HCT116 (cell line): ENCODE measurements around the gene CALR. TPM values are rescaled to one million over a fixed set of nuclear protein-coding genes. Genes with fewer than 3 reads are reported as not detected.

ENCODE experiments used
- ATAC-seq: fragments of 200-7000 bp; cut with Tn5 transposase; 2 replicates; pipeline ENCODE4 v1.9.1; 2020; ENCODE audit warnings: mild to moderate bottlenecking, moderate library complexity
- BruUV-seq: library from RNA; stranded (reverse); fragments of 400-500 nt; replicated peaks from 2 replicates; lab custom pipeline; 2021; lab: Mats Ljungman, UMichigan
- CTCF ChIA-PET: fragments of 300-600 bp; sonication (Branson Sonifier 250); formaldehyde crosslinking; loops from one replicate; lab custom pipeline; 2021; ENCODE audit warnings: antibody characterized with exemption; lab: Charles Lee
- POLR2A ChIA-PET: fragments of 300-600, 350-600 bp; sonication (Branson Sonifier 250); formaldehyde crosslinking; loops from one replicate; lab custom pipeline; 2021; ENCODE audit warnings: antibody characterized with exemption; lab: Charles Lee
- RAD21 ChIA-PET, 2 experiments: fragments of 300-600 bp; sonication (Branson Sonifier 250); formaldehyde crosslinking; loops; one replicate each; lab custom pipeline; 2023; ENCODE audit warnings: low total read pairs in 2 of 2; ENCODE audit not compliant: uncharacterized antibody in 2 of 2, unreplicated experiment in 2 of 2, low non-redundant PET in 1 of 2; lab: Charles Lee
- DNase-seq: peaks from one replicate; pipeline ENCODE4 v3.0.0-alpha.2; 2010; ENCODE audit warnings: low read depth, low spot score
- H2AFZ ChIP-seq: fragments of 200-600 bp; shearing (Covaris generic), sonication (generic); 2 replicates; pipeline ENCODE4 v1.6.1; 2017; ENCODE audit warnings: low read depth, mixed run types, mixed read lengths, antibody characterized with exemption, low read length; ENCODE audit not compliant: poor library complexity, severe bottlenecking
- H3K27ac ChIP-seq: 2 replicates; pipeline ENCODE4 v1.5.1; 2012; ENCODE audit warnings: low read depth, low read length
- H3K27me3 ChIP-seq: fragments of 200-600 bp; sonication (generic); 2 replicates; pipeline ENCODE4 v1.6.1; 2016; ENCODE audit warnings: mixed run types, low read length, mixed read lengths; ENCODE audit not compliant: insufficient read depth
- H3K36me3 ChIP-seq, 2 experiments: fragments of 200-500 bp in 1 of 2; fragments of 200-600 bp in 1 of 2; sonication (Bioruptor generic) in 1 of 2; sonication (generic) in 1 of 2; 2 replicates each; pipeline versions ENCODE4 v1.5.1 to v1.6.1; 2014 to 2016; ENCODE audit warnings: low read length in 2 of 2, inconsistent platforms in 1 of 2, mixed read lengths in 1 of 2, mixed run types in 1 of 2; ENCODE audit not compliant: insufficient read depth in 2 of 2, control insufficient read depth in 1 of 2
- H3K4me1 ChIP-seq, 2 experiments: fragments of 200-600 bp in 1 of 2; sonication (generic) in 1 of 2; 2 replicates each; pipeline versions ENCODE4 v1.5.1 to v1.6.1; 2012 to 2017; ENCODE audit warnings: low read length in 2 of 2, inconsistent platforms in 1 of 2, mild to moderate bottlenecking in 1 of 2, mixed read lengths in 1 of 2, mixed run types in 1 of 2, moderate library complexity in 1 of 2; ENCODE audit not compliant: insufficient read depth in 2 of 2, control insufficient read depth in 1 of 2
- H3K4me2 ChIP-seq: fragments of 200-600 bp; sonication (generic); 2 replicates; pipeline ENCODE4 v1.6.1; 2017; ENCODE audit warnings: mixed run types, low read length, mixed read lengths
- H3K4me3 ChIP-seq, 2 experiments: fragments of 200-600 bp in 1 of 2; sonication (generic) in 1 of 2; replicated peaks in 1 of 2; 2 replicates each; pipeline ENCODE4 v1.5.1; 2011 to 2016; ENCODE audit warnings: low read length in 2 of 2, control low read depth in 1 of 2, low read depth in 1 of 2, mild to moderate bottlenecking in 1 of 2, mixed read lengths in 1 of 2, mixed run types in 1 of 2
- H3K79me2 ChIP-seq: fragments of 200-600 bp; sonication (generic); 2 replicates; pipeline ENCODE4 v1.6.1; 2017; ENCODE audit warnings: mild to moderate bottlenecking, mixed run types, low read length, moderate library complexity, mixed read lengths; ENCODE audit not compliant: insufficient read depth
- H3K9ac ChIP-seq: fragments of 200-600 bp; sonication (generic); 2 replicates; pipeline ENCODE4 v1.6.1; 2016; ENCODE audit warnings: low read length, mixed read lengths
- H3K9me2 ChIP-seq: fragments of 200-600 bp; sonication (generic), shearing (Covaris generic); 2 replicates; pipeline ENCODE4 v1.6.1; 2017; ENCODE audit warnings: mixed run types, mild to moderate bottlenecking, moderate library complexity; ENCODE audit not compliant: insufficient read depth
- H3K9me3 ChIP-seq, 2 experiments: fragments of 200-500 bp in 1 of 2; fragments of 200-600 bp in 1 of 2; sonication (Bioruptor generic) in 1 of 2; sonication (generic) in 1 of 2; 2 replicates each; pipeline ENCODE4 v1.6.1; 2014 to 2017; ENCODE audit warnings: low read length in 2 of 2, mixed read lengths in 2 of 2, inconsistent platforms in 1 of 2, low read depth in 1 of 2, mild to moderate bottlenecking in 1 of 2, mixed run types in 1 of 2, moderate library complexity in 1 of 2; ENCODE audit not compliant: control insufficient read depth in 1 of 2, insufficient read depth in 1 of 2
- H4K20me1 ChIP-seq: fragments of 200-600 bp; sonication (generic), shearing (Covaris generic); 2 replicates; pipeline ENCODE4 v1.6.1; 2017; ENCODE audit warnings: mixed run types, mild to moderate bottlenecking, moderate library complexity; ENCODE audit not compliant: insufficient read depth
- ELF1 ChIP-seq: IDR thresholded peaks from 2 replicates; pipeline ENCODE4 v1.6.1; 2012; ENCODE audit warnings: low read depth, borderline replicate concordance
- EZH2phosphoT487 ChIP-seq: fragments of 200-600 bp; IDR thresholded peaks from 2 replicates; pipeline ENCODE4 v1.6.1; 2018; ENCODE audit warnings: antibody characterized with exemption, borderline replicate concordance
- JUND ChIP-seq: IDR thresholded peaks from 2 replicates; pipeline ENCODE4 v1.6.1; 2012
- POLR2A ChIP-seq: IDR thresholded peaks from 2 replicates; pipeline ENCODE4 v1.7.0; 2011; ENCODE audit warnings: borderline replicate concordance; ENCODE audit not compliant: insufficient read depth, insufficient read length; ENCODE audit errors: extremely low read depth
- SIN3A ChIP-seq: IDR thresholded peaks from 2 replicates; pipeline ENCODE4 v1.6.1; 2012; ENCODE audit warnings: low read depth
- SP1 ChIP-seq: IDR thresholded peaks from 2 replicates; pipeline ENCODE4 v1.6.1; 2012; ENCODE audit warnings: low read depth
- SRF ChIP-seq: IDR thresholded peaks from 2 replicates; pipeline ENCODE4 v1.6.1; 2012; ENCODE audit warnings: low read depth
- ZNF274 ChIP-seq: fragments of 200-500 bp; sonication (Bioruptor generic); IDR thresholded peaks from 2 replicates; pipeline ENCODE4 v1.6.1; 2014; ENCODE audit warnings: mild to moderate bottlenecking, low read depth, low read length, inconsistent platforms
- intact Hi-C: fragments of 100-400 bp; cut with micrococcal nuclease; formaldehyde crosslinking; loops from 2 replicates; pipeline ENCODE4 v1.10.0; 2022
- total RNA-seq: library from RNA; stranded (reverse); gene quantifications from one replicate; pipeline ENCODE4 v1.2.1, GENCODE V29; 2021; ENCODE audit not compliant: unreplicated experiment
- TF ChIP-seq, protein P1 (sequence below), 3 experiments: fragments of 200-600 bp in 1 of 3; sonication (generic) in 1 of 3; IDR thresholded peaks in 2 of 3; conservative IDR thresholded peaks in 1 of 3; 2 replicates each; pipeline ENCODE4 v1.5.1; 2012 to 2017; ENCODE audit warnings: low read depth in 2 of 3, low read length in 2 of 3, antibody characterized with exemption in 1 of 3, borderline replicate concordance in 1 of 3, control low read depth in 1 of 3, mild to moderate bottlenecking in 1 of 3, mixed read lengths in 1 of 3, mixed run types in 1 of 3, moderate library complexity in 1 of 3; ENCODE audit not compliant: insufficient read depth in 1 of 3
- TF ChIP-seq, protein P2 (sequence below): IDR thresholded peaks from 2 replicates; pipeline ENCODE4 v1.6.1; 2012
- TF ChIP-seq, protein P3 (sequence below): IDR thresholded peaks from 2 replicates; pipeline ENCODE4 v1.6.1; 2012
- TF ChIP-seq, protein P4 (sequence below): IDR thresholded peaks from 2 replicates; pipeline ENCODE4 v1.6.1; 2012; ENCODE audit warnings: low read depth

Gene CALR
- total RNA-seq, 1 experiment from 2014 or later: 739 TPM

DNA sequence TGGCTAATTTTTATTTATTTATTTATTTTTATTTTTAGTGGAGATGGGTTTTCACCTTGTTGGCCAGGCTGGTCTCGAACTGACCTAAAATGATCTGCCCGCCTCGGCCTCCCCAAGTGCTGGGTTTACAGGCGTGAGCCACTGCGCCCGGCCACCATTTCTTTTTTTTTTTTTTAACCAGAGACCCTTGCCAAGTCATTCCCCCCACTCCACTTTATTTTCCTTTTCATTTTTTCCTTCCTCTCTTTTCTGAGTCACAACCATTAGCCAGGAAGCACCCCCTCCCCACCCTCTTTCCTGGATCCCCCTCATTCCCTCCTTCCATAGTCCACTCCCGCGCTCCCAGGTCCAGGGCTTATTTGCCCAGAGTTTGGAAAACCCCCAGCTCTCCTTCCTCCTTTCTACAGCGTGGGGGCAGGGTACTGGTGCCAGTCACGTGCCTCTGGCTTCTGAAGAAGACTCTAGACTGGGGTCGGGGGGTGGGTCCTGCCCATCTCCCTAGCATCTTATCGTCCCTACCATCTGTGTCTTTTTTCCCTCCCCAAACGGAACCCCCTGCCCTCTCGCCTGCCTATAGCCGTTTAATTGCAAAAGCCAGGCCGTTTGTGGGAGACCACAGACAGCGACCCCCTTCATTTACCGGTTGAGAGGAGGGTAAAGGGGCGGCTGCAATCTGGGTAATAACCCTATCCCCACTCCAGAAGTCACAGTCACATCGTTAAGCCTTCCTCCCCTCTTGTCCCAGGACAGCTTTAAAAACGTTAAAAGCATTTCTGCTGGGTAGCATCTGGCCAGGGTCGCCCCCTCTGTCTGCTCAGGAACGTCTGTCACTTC, 1.1 kb upstream of the CALR start:
- TF ChIP-seq, protein P1, sequence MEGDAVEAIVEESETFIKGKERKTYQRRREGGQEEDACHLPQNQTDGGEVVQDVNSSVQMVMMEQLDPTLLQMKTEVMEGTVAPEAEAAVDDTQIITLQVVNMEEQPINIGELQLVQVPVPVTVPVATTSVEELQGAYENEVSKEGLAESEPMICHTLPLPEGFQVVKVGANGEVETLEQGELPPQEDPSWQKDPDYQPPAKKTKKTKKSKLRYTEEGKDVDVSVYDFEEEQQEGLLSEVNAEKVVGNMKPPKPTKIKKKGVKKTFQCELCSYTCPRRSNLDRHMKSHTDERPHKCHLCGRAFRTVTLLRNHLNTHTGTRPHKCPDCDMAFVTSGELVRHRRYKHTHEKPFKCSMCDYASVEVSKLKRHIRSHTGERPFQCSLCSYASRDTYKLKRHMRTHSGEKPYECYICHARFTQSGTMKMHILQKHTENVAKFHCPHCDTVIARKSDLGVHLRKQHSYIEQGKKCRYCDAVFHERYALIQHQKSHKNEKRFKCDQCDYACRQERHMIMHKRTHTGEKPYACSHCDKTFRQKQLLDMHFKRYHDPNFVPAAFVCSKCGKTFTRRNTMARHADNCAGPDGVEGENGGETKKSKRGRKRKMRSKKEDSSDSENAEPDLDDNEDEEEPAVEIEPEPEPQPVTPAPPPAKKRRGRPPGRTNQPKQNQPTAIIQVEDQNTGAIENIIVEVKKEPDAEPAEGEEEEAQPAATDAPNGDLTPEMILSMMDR (IDR thresholded peaks at IDR 0.05 in 2 of 3, conservative IDR thresholded peaks at IDR 0.05 in 1 of 3; ENCODE audit: borderline replicate concordance in 1 of 3, insufficient read depth in 1 of 3, low read depth in 2 of 3, low read length in 2 of 3): no peak
- TF ChIP-seq ZNF274 (no peak), SIN3A (no peak), SRF (no peak), JUND (no peak), SP1 (no peak), POLR2A (no peak), EZH2phosphoT487 (no peak), ELF1 (no peak)
- TF ChIP-seq, protein P2, sequence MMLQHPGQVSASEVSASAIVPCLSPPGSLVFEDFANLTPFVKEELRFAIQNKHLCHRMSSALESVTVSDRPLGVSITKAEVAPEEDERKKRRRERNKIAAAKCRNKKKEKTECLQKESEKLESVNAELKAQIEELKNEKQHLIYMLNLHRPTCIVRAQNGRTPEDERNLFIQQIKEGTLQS: no peak
- TF ChIP-seq, protein P3, sequence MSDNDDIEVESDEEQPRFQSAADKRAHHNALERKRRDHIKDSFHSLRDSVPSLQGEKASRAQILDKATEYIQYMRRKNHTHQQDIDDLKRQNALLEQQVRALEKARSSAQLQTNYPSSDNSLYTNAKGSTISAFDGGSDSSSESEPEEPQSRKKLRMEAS: no peak; the same call in 1 of the 2 replicates
- TF ChIP-seq, protein P4, sequence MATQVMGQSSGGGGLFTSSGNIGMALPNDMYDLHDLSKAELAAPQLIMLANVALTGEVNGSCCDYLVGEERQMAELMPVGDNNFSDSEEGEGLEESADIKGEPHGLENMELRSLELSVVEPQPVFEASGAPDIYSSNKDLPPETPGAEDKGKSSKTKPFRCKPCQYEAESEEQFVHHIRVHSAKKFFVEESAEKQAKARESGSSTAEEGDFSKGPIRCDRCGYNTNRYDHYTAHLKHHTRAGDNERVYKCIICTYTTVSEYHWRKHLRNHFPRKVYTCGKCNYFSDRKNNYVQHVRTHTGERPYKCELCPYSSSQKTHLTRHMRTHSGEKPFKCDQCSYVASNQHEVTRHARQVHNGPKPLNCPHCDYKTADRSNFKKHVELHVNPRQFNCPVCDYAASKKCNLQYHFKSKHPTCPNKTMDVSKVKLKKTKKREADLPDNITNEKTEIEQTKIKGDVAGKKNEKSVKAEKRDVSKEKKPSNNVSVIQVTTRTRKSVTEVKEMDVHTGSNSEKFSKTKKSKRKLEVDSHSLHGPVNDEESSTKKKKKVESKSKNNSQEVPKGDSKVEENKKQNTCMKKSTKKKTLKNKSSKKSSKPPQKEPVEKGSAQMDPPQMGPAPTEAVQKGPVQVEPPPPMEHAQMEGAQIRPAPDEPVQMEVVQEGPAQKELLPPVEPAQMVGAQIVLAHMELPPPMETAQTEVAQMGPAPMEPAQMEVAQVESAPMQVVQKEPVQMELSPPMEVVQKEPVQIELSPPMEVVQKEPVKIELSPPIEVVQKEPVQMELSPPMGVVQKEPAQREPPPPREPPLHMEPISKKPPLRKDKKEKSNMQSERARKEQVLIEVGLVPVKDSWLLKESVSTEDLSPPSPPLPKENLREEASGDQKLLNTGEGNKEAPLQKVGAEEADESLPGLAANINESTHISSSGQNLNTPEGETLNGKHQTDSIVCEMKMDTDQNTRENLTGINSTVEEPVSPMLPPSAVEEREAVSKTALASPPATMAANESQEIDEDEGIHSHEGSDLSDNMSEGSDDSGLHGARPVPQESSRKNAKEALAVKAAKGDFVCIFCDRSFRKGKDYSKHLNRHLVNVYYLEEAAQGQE: no peak
- intact Hi-C loops: no loop called here
- RAD21 ChIA-PET: no interaction called here
- peak overlapping the region; percentile 79 for H3K27ac ChIP-seq
- CTCF ChIA-PET: interaction anchor here (1.7 kb wide), 1 partner anchor 28 kb away, joined by 8 read pairs; no protein-coding TSS in a partner anchor
- no peak for ATAC-seq
- H3K36me3 ChIP-seq: peaks cover 17 to 33% of the 10 kb centered on the region in 2 experiments
- no peaks in the 10 kb centered on the region for H3K9me2 ChIP-seq
- peaks cover 16 to 50% of the 10 kb centered on the region in 2 experiments for H3K4me1 ChIP-seq
- peaks cover 52% of the 10 kb centered on the region for H3K79me2 ChIP-seq
- no peaks in the 10 kb centered on the region for H3K27me3 ChIP-seq
- POLR2A ChIA-PET: interaction anchor here (0.5 to 1.6 kb wide), 7 partner anchors 9 to 217 kb away, joined by 3 to 5 read pairs (median 3); partner anchors contain the start of genes RAD23A and SYCE2
- H3K4me3 ChIP-seq: peak overlapping the region; percentile 53 to 99
- no TSS peak for BruUV-seq
- H3K4me2 ChIP-seq: peak overlapping the region; percentile 92
- H3K9ac ChIP-seq: peak overlapping the region; percentile 69
- DNase-seq: no peak
- no peaks in the 10 kb centered on the region for H4K20me1 ChIP-seq
- H2AFZ ChIP-seq: no peak overlapping the region
- no peaks in the 10 kb centered on the region for H3K9me3 ChIP-seq
